PC-9 (cell line): Measurements from ENCODE around the gene SLC39A9. TPM values are rescaled to one million over a fixed set of nuclear protein-coding genes. Genes with fewer than 3 reads are reported as not detected.

Experiments used
- Bru-seq: library from RNA; stranded (reverse); fragments of 400-500 nt; gene quantifications from one replicate; lab custom pipeline; 2021; lab: Mats Ljungman, UMichigan
- BruChase-seq, 2 experiments: library from RNA; stranded (reverse); fragments of 400-500 nt; gene quantifications; one replicate each; lab custom pipeline; 2021; lab: Mats Ljungman, UMichigan
- BruUV-seq: library from RNA; stranded (reverse); fragments of 400-500 nt; replicated peaks from 2 replicates; lab custom pipeline; 2021; lab: Mats Ljungman, UMichigan
- CTCF ChIA-PET: fragments of 300-600 bp; sonication (Branson Sonifier 250); formaldehyde crosslinking; loops from one replicate; lab custom pipeline; 2022; ENCODE audit warnings: antibody characterized with exemption; lab: Charles Lee
- POLR2A ChIA-PET: fragments of 300-600 bp; sonication (Branson Sonifier 250); formaldehyde crosslinking; loops from one replicate; lab custom pipeline; 2022; ENCODE audit warnings: antibody characterized with exemption; ENCODE audit not compliant: unreplicated experiment; lab: Charles Lee
- DNase-seq, 2 experiments: peaks; one replicate each; pipeline versions ENCODE4 v3.0.0 to v3.0.0-alpha.2; 2015 to 2022; ENCODE audit warnings: mixed read lengths in 1 of 2
- H2AFZ ChIP-seq: fragments of 200-600 bp; sonication (generic); 2 replicates; pipeline ENCODE4 v1.8.1; 2017; ENCODE audit warnings: antibody characterized with exemption
- H3F3A ChIP-seq: fragments of 200-600 bp; sonication (generic); 2 replicates; pipeline ENCODE4 v1.8.1; 2017; ENCODE audit warnings: antibody characterized with exemption, mild to moderate bottlenecking, low read depth; ENCODE audit not compliant: insufficient read depth
- H3K27ac ChIP-seq: fragments of 200-600 bp; sonication (generic); 2 replicates; pipeline ENCODE4 v1.6.1; 2016; ENCODE audit warnings: mixed run types
- H3K27me3 ChIP-seq: fragments of 200-600 bp; sonication (generic); 2 replicates; pipeline ENCODE4 v1.6.1; 2016; ENCODE audit warnings: low read depth, mixed run types; ENCODE audit not compliant: insufficient read depth
- H3K36me3 ChIP-seq: fragments of 200-600 bp; sonication (generic); 2 replicates; pipeline ENCODE4 v1.6.1; 2016; ENCODE audit warnings: low read depth, mixed run types
- H3K4me1 ChIP-seq: fragments of 200-600 bp; sonication (generic); replicated peaks from 2 replicates; pipeline ENCODE4 v1.6.1; 2016; ENCODE audit warnings: mixed run types; ENCODE audit not compliant: insufficient read depth
- H3K4me2 ChIP-seq: fragments of 200-600 bp; sonication (generic); 2 replicates; pipeline ENCODE4 v1.6.1; 2017; ENCODE audit warnings: mixed run types
- H3K4me3 ChIP-seq: fragments of 200-600 bp; sonication (generic); 2 replicates; pipeline ENCODE4 v1.6.1; 2016; ENCODE audit warnings: mixed run types
- H3K79me2 ChIP-seq: fragments of 200-600 bp; sonication (generic); 2 replicates; pipeline ENCODE4 v1.6.1; 2017; ENCODE audit warnings: low read depth, mixed run types
- H3K9me2 ChIP-seq: fragments of 200-600 bp; sonication (generic); 2 replicates; pipeline ENCODE4 v1.8.1; 2017; ENCODE audit warnings: mild to moderate bottlenecking; ENCODE audit not compliant: insufficient read depth
- H3K9me3 ChIP-seq: fragments of 200-600 bp; sonication (generic); 2 replicates; pipeline ENCODE4 v1.8.1; 2016; ENCODE audit warnings: low read depth; ENCODE audit not compliant: insufficient read depth
- H4K20me1 ChIP-seq: fragments of 200-600 bp; sonication (generic); 2 replicates; pipeline ENCODE4 v1.8.1; 2017; ENCODE audit not compliant: insufficient read depth
- CTCF ChIP-seq: fragments of 200-600 bp; sonication (generic); conservative IDR thresholded peaks from 2 replicates; pipeline ENCODE4 v1.6.1; 2017; ENCODE audit warnings: mixed run types, antibody characterized with exemption, mild to moderate bottlenecking, moderate library complexity
- EZH2 ChIP-seq: fragments of 200-600 bp; sonication (generic); IDR thresholded peaks from 2 replicates; pipeline ENCODE4 v1.8.0; 2017; ENCODE audit warnings: antibody characterized with exemption, low read depth
- intact Hi-C: fragments of 100-400 bp; cut with micrococcal nuclease; formaldehyde crosslinking; loops from one replicate; pipeline ENCODE4 v1.10.0; 2022; ENCODE audit not compliant: unreplicated experiment
- long read RNA-seq: library from polyadenylated mRNA; stranded (forward); transcript quantifications from one replicate; pipeline ENCODE4 v2.0.0, GENCODE V29; 2022
- total RNA-seq: library from RNA; stranded (reverse); gene quantifications from 2 replicates; pipeline ENCODE4 v1.2.3, GENCODE V29; 2021

SLC39A9 gene
- total RNA-seq (78.7 and 95.1 TPM in 2 replicates), Bru-seq, nascent RNA (percentile 91 among the genes with signal in this experiment), BruChase-seq, experiment 1, labeled RNA remaining after a 2-hour chase (percentile 85 among the genes with signal in this experiment), BruChase-seq, experiment 2, labeled RNA remaining after a 6-hour chase (percentile 93 among the genes with signal in this experiment)
- long read RNA-seq, full-length matches to known transcripts: 27 of 70 reads
- long read RNA-seq, partial matches to known transcripts: 6 of 70 reads
- long read RNA-seq, other reads (novel, unspliced or antisense): 37 of 70 reads

- no peak for TF ChIP-seq CTCF
- H2AFZ ChIP-seq: peak within 1 kb of the TSS; percentile 85
Measured at GRCh38 chr14:69398053-69398817, at the start of gene SLC39A9, which contains the start of gene ERH. TSS of gene SLC39A9 (plus strand) at chr14:69398692. CDS start at chr14:69399370, 678 bp downstream. TSS of gene ERH (minus strand) at chr14:69398299. CDS start at chr14:69398233, 66 bp downstream.

GRCh38 chr14:69349091-69349777, 49.3 kb upstream of the SLC39A9 start:
- H3K36me3 ChIP-seq: no peaks in the 10 kb centered on the region
- no peak for DNase-seq
- H3F3A ChIP-seq: 0 out of 2 replicates have a peak, but pooled peaks cover 5% of the 10 kb centered on the region
- H3K79me2 ChIP-seq: no peaks in the 10 kb centered on the region
- BruUV-seq: no TSS peak
- intact Hi-C loops: no loop called here
- TF ChIP-seq EZH2 (no peak), CTCF (no peak)
- no peaks in the 10 kb centered on the region for H3K9me2 ChIP-seq
- no peak overlapping the region for H3K4me2 ChIP-seq
- no peak overlapping the region for H3K4me3 ChIP-seq
- no peaks in the 10 kb centered on the region for H4K20me1 ChIP-seq
- H3K9me3 ChIP-seq: no peaks in the 10 kb centered on the region
- 0 out of 2 replicates have a peak, but pooled peaks cover 7% of the 10 kb centered on the region for H3K27me3 ChIP-seq
- ChIA-PET CTCF (no interaction called here), POLR2A (no interaction called here)
- no peaks in the 10 kb centered on the region for H3K4me1 ChIP-seq
- no peak overlapping the region for H3K27ac ChIP-seq
- no peak overlapping the region for H2AFZ ChIP-seq

More at GRCh38 chr14:69398053-69398817, at the start of gene SLC39A9, which contains the start of gene ERH:
- peak within 1 kb of the TSS; percentile 81 for H3K27ac ChIP-seq
- H3K79me2 ChIP-seq: peaks cover 95% of the 10 kb centered on the region
- H3F3A ChIP-seq: peaks cover 6% of the 10 kb centered on the region; the same call in 1 of the 2 replicates
- H3K9me3 ChIP-seq: no peaks in the 10 kb centered on the region
- peak within 1 kb of the TSS; percentile 96 for H3K4me3 ChIP-seq
- H3K27me3 ChIP-seq: no peaks in the 10 kb centered on the region
- peak; percentile 92 to 95 for DNase-seq
- peaks cover 63% of the 10 kb centered on the region for H4K20me1 ChIP-seq
- H3K36me3 ChIP-seq: peaks cover 37% of the 10 kb centered on the region
- peak within 1 kb of the TSS; percentile 97 for H3K4me2 ChIP-seq
- intact Hi-C loops: no loop called here
- H3K4me1 ChIP-seq: peaks cover 46% of the 10 kb centered on the region
- ChIA-PET POLR2A (interaction anchor here (0.6 to 0.8 kb wide), 9 partner anchors 12 to 1894 kb away, joined by 3 to 7 read pairs (median 4); no protein-coding TSS in a partner anchor), CTCF (interaction anchor here (0.6 kb wide), 1 partner anchor 61 kb away, joined by 6 read pairs; no protein-coding TSS in a partner anchor)
- H3K9me2 ChIP-seq: no peaks in the 10 kb centered on the region
- BruUV-seq: no TSS peak

GRCh38 chr14:69350892-69351291, 47.6 kb upstream of the SLC39A9 start:
- Histone ChIP-seq H3K27ac (no peak overlapping the region), H3K9me2 (no peaks in the 10 kb centered on the region), H3K9me3 (no peaks in the 10 kb centered on the region), H3K4me1 (no peaks in the 10 kb centered on the region), H4K20me1 (no peaks in the 10 kb centered on the region), H3F3A (0 out of 2 replicates have a peak, but pooled peaks cover 5% of the 10 kb centered on the region), H3K79me2 (no peaks in the 10 kb centered on the region), H3K36me3 (no peaks in the 10 kb centered on the region), H3K4me3 (no peak overlapping the region), H2AFZ (no peak overlapping the region), H3K27me3 (0 out of 2 replicates have a peak, but pooled peaks cover 7% of the 10 kb centered on the region), H3K4me2 (no peak overlapping the region)
- intact Hi-C loops: no loop called here
- TF ChIP-seq CTCF (no peak), EZH2 (no peak)
- no peak for DNase-seq
- ChIA-PET POLR2A (no interaction called here), CTCF (no interaction called here)
- no TSS peak for BruUV-seq
